ENCODE results near the gene CYFIP2.

DNA sequence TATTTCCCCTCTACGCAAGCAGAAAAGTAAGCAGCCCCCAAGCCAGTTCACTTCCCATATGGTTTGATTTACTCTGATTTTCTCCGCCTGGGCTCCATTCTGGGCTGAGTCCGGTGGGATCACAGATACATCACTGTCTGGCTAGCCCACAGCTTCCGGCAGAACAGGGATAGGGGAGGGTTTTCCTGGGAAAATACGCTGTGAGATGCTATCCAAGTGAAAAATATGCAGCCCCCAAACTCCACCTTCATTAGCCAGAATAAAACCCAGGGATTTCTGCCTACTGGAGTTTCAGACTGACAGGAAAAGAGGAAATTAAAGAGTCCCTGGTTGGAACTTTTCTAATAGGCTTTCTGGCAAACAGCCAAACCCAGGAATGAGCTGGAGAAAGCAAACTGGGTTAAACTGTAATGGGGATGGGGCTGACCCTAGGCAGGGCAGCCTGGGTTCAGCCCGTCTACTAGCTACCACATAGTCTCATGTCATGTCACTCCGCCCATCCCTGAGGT is 177.2 kb downstream of the CYFIP2 start:
- TF ChIP-seq POLR2A (IDR thresholded peaks at IDR 0.05): no peak
- TF ChIP-seq, protein P1, sequence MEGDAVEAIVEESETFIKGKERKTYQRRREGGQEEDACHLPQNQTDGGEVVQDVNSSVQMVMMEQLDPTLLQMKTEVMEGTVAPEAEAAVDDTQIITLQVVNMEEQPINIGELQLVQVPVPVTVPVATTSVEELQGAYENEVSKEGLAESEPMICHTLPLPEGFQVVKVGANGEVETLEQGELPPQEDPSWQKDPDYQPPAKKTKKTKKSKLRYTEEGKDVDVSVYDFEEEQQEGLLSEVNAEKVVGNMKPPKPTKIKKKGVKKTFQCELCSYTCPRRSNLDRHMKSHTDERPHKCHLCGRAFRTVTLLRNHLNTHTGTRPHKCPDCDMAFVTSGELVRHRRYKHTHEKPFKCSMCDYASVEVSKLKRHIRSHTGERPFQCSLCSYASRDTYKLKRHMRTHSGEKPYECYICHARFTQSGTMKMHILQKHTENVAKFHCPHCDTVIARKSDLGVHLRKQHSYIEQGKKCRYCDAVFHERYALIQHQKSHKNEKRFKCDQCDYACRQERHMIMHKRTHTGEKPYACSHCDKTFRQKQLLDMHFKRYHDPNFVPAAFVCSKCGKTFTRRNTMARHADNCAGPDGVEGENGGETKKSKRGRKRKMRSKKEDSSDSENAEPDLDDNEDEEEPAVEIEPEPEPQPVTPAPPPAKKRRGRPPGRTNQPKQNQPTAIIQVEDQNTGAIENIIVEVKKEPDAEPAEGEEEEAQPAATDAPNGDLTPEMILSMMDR (IDR thresholded peaks at IDR 0.05): no peak

Measured in adrenal gland (tissue), 5 donors.